Liver (tissue), 9 donors: Measurements from ENCODE around the gene NPEPL1. TPM values are rescaled to one million over a fixed set of nuclear protein-coding genes. Genes with fewer than 3 reads are reported as not detected.

ENCODE experiments used
- DNase-seq: peaks from one replicate; pipeline ENCODE4 v3.0.0-alpha.2; 2017; ENCODE audit warnings: low spot score
- H3K27ac ChIP-seq, 2 donors: one replicate each; pipeline ENCODE4 v1.7.0; 2013; ENCODE audit warnings: inconsistent platforms in 2 of 2, low read length in 2 of 2, control low read depth in 1 of 2, low read depth in 1 of 2, mild to moderate bottlenecking in 1 of 2
- H3K27me3 ChIP-seq, 4 donors: one replicate each; pipeline versions ENCODE4 v1.6.1 to v1.7.0; 2013; ENCODE audit warnings: low read length in 3 of 4, inconsistent platforms in 1 of 4, mild to moderate bottlenecking in 1 of 4, moderate library complexity in 1 of 4; ENCODE audit not compliant: control insufficient read depth in 4 of 4, insufficient read depth in 4 of 4
- H3K36me3 ChIP-seq, 4 donors: one replicate each; pipeline versions ENCODE4 v1.6.1 to v1.7.0; 2013; ENCODE audit warnings: low read length in 3 of 4, mild to moderate bottlenecking in 3 of 4, low read depth in 1 of 4, moderate library complexity in 1 of 4; ENCODE audit not compliant: control insufficient read depth in 4 of 4, insufficient read depth in 3 of 4
- H3K4me1 ChIP-seq, 4 donors: one replicate each; pipeline versions ENCODE4 v1.6.1 to v1.7.0; 2013; ENCODE audit warnings: low read length in 3 of 4, mild to moderate bottlenecking in 3 of 4, moderate library complexity in 1 of 4; ENCODE audit not compliant: control insufficient read depth in 4 of 4, insufficient read depth in 4 of 4
- H3K4me3 ChIP-seq, 3 donors: one replicate each; pipeline versions ENCODE4 v1.6.1 to v1.7.0; 2013; ENCODE audit warnings: low read length in 3 of 3, control low read depth in 1 of 3, low read depth in 1 of 3, mild to moderate bottlenecking in 1 of 3
- H3K9ac ChIP-seq, 2 donors: one replicate each; pipeline ENCODE4 v1.7.0; 2013; ENCODE audit warnings: low read length in 2 of 2, mild to moderate bottlenecking in 2 of 2, moderate library complexity in 2 of 2, control low read depth in 1 of 2, low read depth in 1 of 2
- H3K9me3 ChIP-seq, 4 donors: one replicate each; pipeline versions ENCODE4 v1.6.1 to v1.7.0; 2013; ENCODE audit warnings: low read length in 3 of 4; ENCODE audit not compliant: control insufficient read depth in 4 of 4
- ATF3 ChIP-seq: IDR thresholded peaks from 2 replicates; pipeline ENCODE4 v1.6.1; 2016; ENCODE audit warnings: antibody characterized with exemption
- FOXA1 ChIP-seq: IDR thresholded peaks from 2 replicates; pipeline ENCODE4 v1.6.1; 2016; ENCODE audit warnings: antibody characterized with exemption
- FOXA2 ChIP-seq: IDR thresholded peaks from 2 replicates; pipeline ENCODE4 v1.6.1; 2016; ENCODE audit warnings: antibody characterized with exemption
- HNF4A ChIP-seq, 2 donors: conservative IDR thresholded peaks; 2 replicates each; pipeline ENCODE4 v1.6.1; 2016; ENCODE audit warnings: antibody characterized with exemption in 2 of 2, mild to moderate bottlenecking in 2 of 2
- HNF4G ChIP-seq: IDR thresholded peaks from 2 replicates; pipeline ENCODE4 v1.6.1; 2016; ENCODE audit warnings: antibody characterized with exemption
- JUND ChIP-seq, 2 donors: IDR thresholded peaks; 2 replicates each; pipeline ENCODE4 v1.6.1; 2016; ENCODE audit warnings: antibody characterized with exemption in 2 of 2
- NR2F2 ChIP-seq: IDR thresholded peaks from 2 replicates; pipeline ENCODE4 v1.6.1; 2016; ENCODE audit warnings: antibody characterized with exemption
- RAD21 ChIP-seq, 2 donors: IDR thresholded peaks; 2 replicates each; pipeline ENCODE4 v1.6.1; 2016; ENCODE audit warnings: antibody characterized with exemption in 2 of 2, mild to moderate bottlenecking in 2 of 2
- REST ChIP-seq: IDR thresholded peaks from 2 replicates; pipeline ENCODE4 v1.6.1; 2016; ENCODE audit warnings: antibody characterized with exemption, mild to moderate bottlenecking
- RXRA ChIP-seq, 2 donors: IDR thresholded peaks; 2 replicates each; pipeline ENCODE4 v1.6.1; 2017 to 2018; ENCODE audit warnings: antibody characterized with exemption in 2 of 2, mild to moderate bottlenecking in 1 of 2
- SP1 ChIP-seq: IDR thresholded peaks from 2 replicates; pipeline ENCODE4 v1.6.1; 2018; ENCODE audit warnings: antibody characterized with exemption, mild to moderate bottlenecking
- TAF1 ChIP-seq: conservative IDR thresholded peaks from 2 replicates; pipeline ENCODE4 v1.6.1; 2016; ENCODE audit warnings: antibody characterized with exemption, mild to moderate bottlenecking
- YY1 ChIP-seq: IDR thresholded peaks from 2 replicates; pipeline ENCODE4 v1.6.1; 2016; ENCODE audit warnings: antibody characterized with exemption, mild to moderate bottlenecking
- ZBTB33 ChIP-seq: IDR thresholded peaks from 2 replicates; pipeline ENCODE4 v1.6.1; 2016; ENCODE audit warnings: antibody characterized with exemption
- WGBS: extraction: QIAGEN DNeasy Blood & Tissue Kit; methylation state at CpG from one replicate; pipeline ENCODE4 v1.1.7; 2013; 5-methylcytosine and 5-hydroxymethylcytosine counted together
- polyA plus RNA-seq, 2 donors: library from polyadenylated mRNA; stranded (reverse) in 1 of 2; unstranded in 1 of 2; fragments of 200-250 nt in 1 of 2; fragments of >200 nt in 1 of 2; fragmentation: Nextera tagmentation in 1 of 2; extraction: Ambion mirVana in 1 of 2; gene quantifications; one replicate each; pipeline versions ENCODE4 v1.2.1 to v1.2.3, GENCODE V29; 2013 to 2015
- total RNA-seq, 2 donors: library from RNA; depleted of rRNA; stranded (reverse); fragments of >200 nt; gene quantifications; one replicate each; pipeline ENCODE4 v1.2.3, GENCODE V29; 2014
- donor health status: healthy.
- donor health status: healthy.
- donor health status: healthy.
- donor health status: healthy.
- donor health status: healthy.

NPEPL1 gene
- total and polyA plus RNA-seq, 4 donors: 8.0 to 13.3 (median 10.9) TPM

- WGBS: 94% methylated on average over 1 of the region's 1 CpG
These were observed 22.5 kb upstream of the NPEPL1 start for GRCh38 chr20:58670102-58670501.

GRCh38 chr20:58670659-58671058 lies 21.9 kb upstream of the NPEPL1 start:
- H3K36me3 ChIP-seq: peaks cover 13 to 56% (median 54%) of the 10 kb centered on the region in 4 donors
- H3K9ac ChIP-seq: no peak overlapping the region
- H3K4me1 ChIP-seq: no peaks in the 10 kb centered on the region
- H3K4me3 ChIP-seq: no peak overlapping the region
- H3K9me3 ChIP-seq: no peaks in the 10 kb centered on the region
- H3K27me3 ChIP-seq: no peaks in the 10 kb centered on the region
- no peak for DNase-seq
- H3K27ac ChIP-seq: no peak overlapping the region
- no peak for TF ChIP-seq RAD21 (IDR thresholded peaks at IDR 0.05)
- no peak for TF ChIP-seq TAF1
- no peak for TF ChIP-seq ATF3
- no peak for TF ChIP-seq FOXA1
- TF ChIP-seq SP1: no peak
- TF ChIP-seq REST: no peak
- no peak for TF ChIP-seq HNF4G
- no peak for TF ChIP-seq ZBTB33
- no peak for TF ChIP-seq JUND (IDR thresholded peaks at IDR 0.05)
- TF ChIP-seq YY1: no peak
- no peak for TF ChIP-seq HNF4A (conservative IDR thresholded peaks at IDR 0.05)
- no peak for TF ChIP-seq RXRA (IDR thresholded peaks at IDR 0.05)
- TF ChIP-seq NR2F2: no peak
- WGBS: 78% methylated on average over 4 of the region's 4 CpGs

More at GRCh38 chr20:58670102-58670501, 22.5 kb upstream of the NPEPL1 start:
- no peak overlapping the region for H3K27ac ChIP-seq
- no peak overlapping the region for H3K9ac ChIP-seq
- H3K4me3 ChIP-seq: no peak overlapping the region
- TF ChIP-seq REST (no peak), FOXA2 (no peak), HNF4G (no peak)
- H3K4me1 ChIP-seq: no peaks in the 10 kb centered on the region
- H3K9me3 ChIP-seq: no peaks in the 10 kb centered on the region
- DNase-seq: no peak
- H3K27me3 ChIP-seq: no peaks in the 10 kb centered on the region
- peaks cover 8 to 51% (median 49%) of the 10 kb centered on the region in 4 donors for H3K36me3 ChIP-seq
